HEK293 (cell line): ENCODE results near the gene NOS1AP.

Source experiments
- CTCF ChIP-seq: fragments of 450-650 bp; formaldehyde crosslinking; IDR thresholded peaks from 2 replicates; pipeline ENCODE4 v1.5.1; 2016; ENCODE audit warnings: missing biosample characterization, missing genetic modification characterization
- ELK4 ChIP-seq: IDR thresholded peaks from 2 replicates; pipeline ENCODE4 v1.6.1; 2011; ENCODE audit warnings: mild to moderate bottlenecking, low read depth, low read length, borderline replicate concordance
- TCF7L2 ChIP-seq: IDR thresholded peaks from 2 replicates; pipeline ENCODE4 v1.6.1; 2011; ENCODE audit warnings: low read depth, mild to moderate bottlenecking, inconsistent platforms, low read length, moderate library complexity, borderline replicate concordance
- ZBTB49 ChIP-seq: fragments of 450-650 bp; formaldehyde crosslinking; IDR thresholded peaks from 2 replicates; pipeline ENCODE4 v1.5.1; 2016; ENCODE audit warnings: missing biosample characterization, missing genetic modification characterization, low read depth
- ZFP3 ChIP-seq: fragments of 450-650 bp; formaldehyde crosslinking; IDR thresholded peaks from 2 replicates; pipeline ENCODE4 v1.5.1; 2016; ENCODE audit warnings: low read depth, missing biosample characterization, missing genetic modification characterization
- ZNF155 ChIP-seq: fragments of 450-650 bp; formaldehyde crosslinking; IDR thresholded peaks from 2 replicates; pipeline ENCODE4 v1.5.1; 2016; ENCODE audit warnings: missing biosample characterization, missing genetic modification characterization
- ZNF24 ChIP-seq: fragments of 450-650 bp; formaldehyde crosslinking; IDR thresholded peaks from 2 replicates; pipeline ENCODE4 v1.5.1; 2016; ENCODE audit warnings: missing biosample characterization, missing genetic modification characterization
- ZNF274 ChIP-seq, 2 experiments: fragments of 200-500 bp in 1 of 2; fragments of 450-650 bp in 1 of 2; sonication (Bioruptor generic) in 1 of 2; formaldehyde crosslinking in 1 of 2; IDR thresholded peaks; 2 replicates each; pipeline versions ENCODE4 v1.5.1 to v1.6.1; 2014 to 2016; ENCODE audit warnings: borderline replicate concordance in 1 of 2, inconsistent platforms in 1 of 2, low read length in 1 of 2, missing biosample characterization in 1 of 2, missing genetic modification characterization in 1 of 2
- ZNF311 ChIP-seq: fragments of 450-650 bp; formaldehyde crosslinking; IDR thresholded peaks from 2 replicates; pipeline ENCODE4 v1.5.1; 2017; ENCODE audit warnings: missing biosample characterization, missing genetic modification characterization, borderline replicate concordance
- ZNF350 ChIP-seq: fragments of 450-650 bp; formaldehyde crosslinking; IDR thresholded peaks from 2 replicates; pipeline ENCODE4 v1.5.0; 2017; ENCODE audit warnings: missing biosample characterization, mild to moderate bottlenecking, missing genetic modification characterization
- ZNF776 ChIP-seq: fragments of 450-650 bp; formaldehyde crosslinking; IDR thresholded peaks from 2 replicates; pipeline ENCODE4 v1.5.0; 2017; ENCODE audit warnings: missing biosample characterization, missing genetic modification characterization, borderline replicate concordance
- ZNF843 ChIP-seq: fragments of 450-650 bp; formaldehyde crosslinking; IDR thresholded peaks from 2 replicates; pipeline ENCODE4 v1.5.1; 2016; ENCODE audit warnings: missing biosample characterization, missing genetic modification characterization
- ZSCAN5A ChIP-seq: fragments of 450-650 bp; formaldehyde crosslinking; IDR thresholded peaks from 2 replicates; pipeline ENCODE4 v1.5.1; 2016; ENCODE audit warnings: missing biosample characterization, missing genetic modification characterization

- TF ChIP-seq ZNF776 (tag by site-specific recombination) (no peak), ZNF24 (tag by site-specific recombination) (no peak), CTCF (tag by site-specific recombination) (no peak), ZFP3 (tag by site-specific recombination) (no peak), ZNF274 (IDR thresholded peaks at IDR 0.05; ENCODE audit: low read length) (no peak), ZNF274 (tag by site-specific recombination; IDR thresholded peaks at IDR 0.05; ENCODE audit: borderline replicate concordance) (no peak), TCF7L2 (no peak), ZNF843 (tag by site-specific recombination) (no peak), ZNF155 (tag by site-specific recombination) (no peak), ZBTB49 (tag by site-specific recombination) (no peak), ELK4 (no peak), ZNF350 (tag by site-specific recombination) (no peak), ZNF311 (tag by site-specific recombination) (no peak), ZSCAN5A (no peak)
Measured at GRCh38 chr1:162333991-162334390, 264.5 kb downstream of the NOS1AP start.
